Superior temporal gyrus (tissue), 1 donor: ENCODE measurements around the gene CYP2S1.
A peak's percentile ranks its signal among the peaks of the same experiment; 100 is the strongest.
"Not testable (repeated sequence)": the region's sequence is repeated elsewhere in the genome, so short reads cannot be mapped to it uniquely, and the experiment has no call there.

Experiments
- DNase-seq: peaks from one replicate; pipeline ENCODE4 v3.0.0-alpha.2; 2016; ENCODE audit errors: extremely low spot score

Gene CYP2S1

DNA sequence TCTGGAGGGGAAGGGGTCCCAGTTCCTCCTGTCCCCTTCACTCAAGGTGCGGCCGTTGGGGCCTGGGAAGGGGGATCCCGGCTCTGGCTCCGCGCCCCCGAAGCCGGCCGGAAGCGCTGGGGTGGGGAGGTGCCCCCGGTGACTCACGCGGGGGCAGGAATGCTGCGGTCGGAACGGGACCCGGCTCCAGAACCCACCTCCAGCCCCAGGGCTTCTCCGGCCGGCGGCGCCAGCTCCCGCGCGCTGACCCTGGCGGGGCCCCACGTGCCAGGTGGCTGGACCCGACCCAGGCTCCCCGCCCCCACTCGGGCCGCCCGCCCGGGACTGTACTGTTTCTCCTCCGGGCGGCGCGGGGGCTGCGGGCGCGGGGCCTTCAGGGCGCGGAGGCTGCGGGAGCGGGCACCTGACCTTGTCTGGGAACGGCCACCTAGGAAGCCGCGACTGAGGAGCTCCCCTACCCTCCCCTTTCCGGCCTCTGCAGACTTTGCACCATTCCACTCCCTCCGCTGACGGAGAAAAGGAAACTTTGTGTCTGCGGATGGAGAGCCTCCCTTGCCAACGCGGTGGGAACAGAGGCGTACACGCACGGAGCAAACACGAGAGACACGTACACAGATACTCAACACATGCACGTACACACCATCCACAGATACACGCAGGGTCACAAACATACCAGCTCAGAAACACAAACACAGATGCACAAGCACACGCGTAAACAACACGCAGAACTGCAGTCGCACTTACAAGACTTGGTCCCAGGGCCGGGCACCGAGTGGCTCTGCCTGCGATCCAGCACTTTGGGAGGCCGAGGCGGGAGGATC is 33.2 kb downstream of the CYP2S1 start:
- DNase-seq: peak; percentile 19

GRCh38 chr19:41226874-41227390 is 33.9 kb downstream of the CYP2S1 start:
- no peak for DNase-seq

DNA sequence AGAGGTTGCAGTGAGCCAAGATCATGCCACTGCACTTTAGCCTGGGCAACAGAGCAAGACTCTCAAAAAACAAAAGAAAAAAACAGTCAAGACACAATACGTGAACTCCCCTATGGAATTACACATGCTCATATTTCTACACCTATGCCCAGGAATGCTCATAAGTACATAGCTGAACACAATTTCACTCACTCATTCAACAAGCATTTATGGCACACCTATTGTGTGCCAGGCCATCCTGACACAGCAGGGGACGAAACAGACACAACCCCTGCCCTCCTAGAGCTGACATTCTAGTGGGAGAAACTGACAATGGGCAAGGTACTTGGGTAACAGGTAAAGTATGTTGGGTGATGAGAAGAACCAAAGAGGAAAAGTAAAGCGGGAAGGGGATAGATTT is 35.5 kb downstream of the CYP2S1 start:
- DNase-seq: no peak

DNA sequence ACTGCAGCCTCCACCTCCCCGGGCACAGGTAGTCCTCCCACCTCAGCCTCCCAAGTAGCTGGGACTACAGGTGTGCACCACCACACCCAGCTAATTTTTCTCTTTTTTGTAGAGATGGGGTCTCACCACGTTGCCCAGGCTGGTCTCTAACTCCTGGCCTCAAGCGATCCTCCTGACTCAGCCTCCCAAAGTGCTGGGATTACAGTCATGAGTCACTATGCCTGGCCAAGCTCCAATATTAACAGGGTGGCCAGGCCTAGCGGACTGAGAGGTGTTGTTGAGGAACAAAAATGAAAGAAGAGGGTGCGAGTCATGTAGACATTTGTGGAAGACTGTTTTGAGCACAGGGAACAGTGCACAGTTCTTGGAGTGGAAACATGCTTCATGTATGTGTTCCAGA is 36.3 kb downstream of the CYP2S1 start:
- not testable (repeated sequence) for DNase-seq

DNA sequence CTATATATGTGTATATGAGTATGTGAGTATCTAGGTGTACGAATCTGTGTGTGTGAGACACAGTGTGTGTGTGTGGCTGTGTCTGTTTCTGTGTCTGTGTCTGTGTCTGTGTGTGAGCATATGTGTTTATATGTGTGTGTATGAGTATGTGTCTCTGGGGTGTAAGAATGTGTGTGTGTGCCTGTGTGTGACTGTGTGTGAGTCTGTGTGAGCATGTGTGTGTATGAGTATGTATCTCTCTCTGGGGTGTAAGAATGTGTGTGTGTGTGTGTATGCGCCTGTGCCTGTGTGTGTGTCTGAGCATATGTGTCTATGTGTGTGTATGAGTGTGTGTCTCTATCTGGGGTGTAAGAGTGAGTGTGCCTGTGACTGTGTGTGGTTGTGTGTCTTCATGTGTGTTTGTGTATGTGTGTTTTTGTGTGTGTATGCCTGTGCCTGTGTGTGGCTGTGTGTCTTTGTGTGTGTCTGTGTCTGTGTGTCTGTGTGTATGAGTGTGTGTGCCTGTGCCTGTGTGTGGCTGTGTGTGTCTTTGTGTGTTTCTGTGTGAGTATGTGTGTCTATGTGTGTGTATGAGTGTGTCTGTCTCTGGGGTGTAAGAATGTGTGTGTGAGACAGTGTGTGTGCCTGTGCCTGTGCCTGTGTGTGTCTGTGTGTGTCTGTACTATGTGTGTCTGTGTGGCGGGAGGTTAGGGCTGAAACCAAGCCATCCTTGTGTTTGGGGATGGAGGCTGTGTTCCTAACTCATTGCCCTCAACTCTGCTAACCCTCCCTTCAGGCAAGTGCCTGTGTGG is 37.2 kb downstream of the CYP2S1 start:
- DNase-seq: no peak

- DNase-seq: no peak
These were observed 39.7 kb downstream of the CYP2S1 start for GRCh38 chr19:41232686-41233085.

DNA sequence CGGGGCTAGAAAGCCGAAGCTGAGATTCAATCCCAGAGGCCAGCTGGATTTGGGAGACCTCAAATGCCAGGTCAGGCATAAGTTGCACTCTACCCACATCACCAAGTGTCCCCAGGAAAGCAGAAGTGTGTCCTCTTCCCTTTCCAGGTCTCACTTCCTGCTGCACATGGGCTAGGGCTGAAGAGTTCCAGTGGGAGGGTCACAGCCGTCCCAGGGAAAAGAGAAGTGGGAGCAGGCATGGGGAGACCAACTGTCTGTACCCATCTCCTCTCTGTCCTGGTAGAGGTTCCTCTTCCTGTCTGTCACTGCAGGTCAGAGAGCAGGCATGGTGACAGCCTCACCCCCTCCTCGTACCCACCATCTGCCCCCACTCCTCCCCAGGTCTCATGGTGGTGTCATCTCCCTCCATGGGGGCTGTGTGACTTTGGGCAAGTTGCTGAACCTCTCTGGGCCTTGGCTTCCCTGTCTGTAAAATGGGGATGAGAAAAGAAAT is 40.8 kb downstream of the CYP2S1 start:
- DNase-seq: no peak

- DNase-seq: no peak
These were observed 41.6 kb downstream of the CYP2S1 start for GRCh38 chr19:41234512-41235168.

- no peak for DNase-seq
These were observed 42.5 kb downstream of the CYP2S1 start for GRCh38 chr19:41235480-41235879.

- DNase-seq: no peak
These were observed 45.2 kb downstream of the CYP2S1 start for GRCh38 chr19:41238244-41238643.

- no peak for DNase-seq
These were observed 46.3 kb downstream of the CYP2S1 start for GRCh38 chr19:41239363-41239762.

DNA sequence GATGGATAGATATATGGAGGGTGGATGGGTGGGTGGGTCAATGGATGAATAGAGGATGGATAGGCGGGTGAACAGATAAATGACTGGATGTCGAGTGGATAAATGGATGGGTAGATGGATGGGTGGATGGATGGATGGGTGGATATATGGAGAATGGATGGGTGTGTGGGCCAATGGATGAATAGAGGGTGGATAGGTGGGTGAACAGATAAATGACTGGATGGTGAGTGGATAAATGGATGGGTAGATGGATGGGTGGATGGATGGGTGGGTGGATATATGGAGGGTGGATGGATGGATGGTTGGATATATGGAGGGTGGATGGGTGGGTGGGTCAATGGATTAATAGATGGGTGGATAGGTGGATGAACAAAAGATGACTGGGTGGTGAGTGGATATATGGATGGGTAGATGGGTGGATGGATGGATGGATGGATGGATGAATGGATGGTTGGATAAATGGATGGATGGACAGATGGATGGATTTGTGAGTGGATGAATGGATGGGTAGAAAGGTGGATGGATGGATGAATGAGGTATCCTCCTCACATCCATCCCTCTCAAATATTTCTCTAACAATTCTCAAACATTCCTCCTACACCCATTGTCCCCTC is 47.0 kb downstream of the CYP2S1 start:
- DNase-seq: no peak

GRCh38 chr19:41241859-41242258 is 48.8 kb downstream of the CYP2S1 start:
- DNase-seq: no peak

DNA sequence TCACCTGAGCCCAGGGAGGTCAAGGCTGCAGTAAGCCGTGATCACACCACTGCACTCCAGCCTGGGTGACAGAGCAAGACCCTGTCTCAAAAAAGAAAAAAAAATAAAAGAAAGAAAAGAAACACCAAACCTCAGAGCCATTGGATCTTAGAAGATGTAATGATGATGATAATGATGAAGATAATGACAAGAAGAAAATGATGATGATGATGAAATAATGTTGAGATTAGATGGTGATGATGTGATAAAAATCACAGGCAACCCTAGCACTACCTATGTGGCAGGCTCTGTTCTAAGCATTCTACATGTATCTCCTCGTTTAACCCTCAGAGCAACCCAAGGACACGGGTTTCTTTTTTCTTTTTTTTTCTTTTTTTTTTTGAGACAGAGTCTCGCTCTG is 51.1 kb downstream of the CYP2S1 start:
- DNase-seq: no peak

GRCh38 chr19:41245843-41246242 is 52.8 kb downstream of the CYP2S1 start:
- no peak for DNase-seq

DNA sequence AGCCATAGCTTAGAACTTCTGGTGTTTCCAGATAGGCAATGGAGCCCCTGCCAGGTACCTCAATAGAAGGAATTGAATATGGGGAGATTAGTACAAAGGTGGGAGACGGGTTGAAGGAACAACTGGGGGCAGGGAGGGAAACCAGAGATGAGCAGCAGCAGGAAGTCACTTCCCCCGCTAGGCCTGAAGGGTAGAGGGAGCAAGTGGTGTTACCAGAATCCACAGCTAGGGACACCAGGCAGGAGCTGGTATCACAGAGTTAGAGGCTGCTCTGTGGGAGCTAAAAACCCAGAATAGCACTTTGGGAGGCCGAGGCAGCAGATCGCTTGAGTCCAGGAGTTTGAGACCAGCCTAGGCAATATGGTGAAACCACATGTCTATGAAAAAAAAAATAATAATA is 55.9 kb downstream of the CYP2S1 start:
- no peak for DNase-seq

GRCh38 chr19:41249707-41250423 is 56.8 kb downstream of the CYP2S1 start:
- DNase-seq: no peak

GRCh38 chr19:41253660-41254059 is 60.6 kb downstream of the CYP2S1 start:
- no peak for DNase-seq

- no peak for DNase-seq
These were observed 62.2 kb downstream of the CYP2S1 start for GRCh38 chr19:41255171-41255570.
